SK-N-SH (cell line): ENCODE data around the gene NOTCH2. TPM values are rescaled to one million over a fixed set of nuclear protein-coding genes. Genes with fewer than 3 reads are reported as not detected.

ENCODE experiments used
- CTCF ChIA-PET: fragments of 300-600, 350-600 bp; formaldehyde crosslinking; extraction: SDS; loops from one replicate; lab custom pipeline; 2021; lab: Yijun Ruan, JAX
- POLR2A ChIA-PET: fragments of 350-600 bp; sonication (Branson Sonifier 250); formaldehyde crosslinking; extraction: SDS; loops from one replicate; lab custom pipeline; 2020; ENCODE audit warnings: antibody characterized with exemption, inconsistent platforms; lab: Yijun Ruan, JAX
- DNase-seq: peaks from one replicate; pipeline ENCODE4 v3.0.0; 2012
- H2AFZ ChIP-seq: fragments of 200-600 bp; sonication (generic); 2 replicates; pipeline ENCODE4 v1.8.1; 2016; ENCODE audit warnings: antibody characterized with exemption, mild to moderate bottlenecking, low read depth
- H3F3A ChIP-seq: fragments of 200-600 bp; sonication (generic); replicated peaks from 2 replicates; pipeline ENCODE3; 2016; ENCODE audit warnings: antibody characterized with exemption, mild to moderate bottlenecking; ENCODE audit not compliant: insufficient read depth
- H3K27ac ChIP-seq, 2 experiments: fragments of 200-500 bp in 1 of 2; fragments of 200-600 bp in 1 of 2; sonication (Bioruptor generic) in 1 of 2; sonication (generic), shearing (Covaris generic) in 1 of 2; 2 replicates each; pipeline versions ENCODE4 v1.5.1 to v1.6.1; 2014 to 2016; ENCODE audit warnings: low read depth in 2 of 2, inconsistent platforms in 1 of 2, low read length in 1 of 2, mild to moderate bottlenecking in 1 of 2, mixed read lengths in 1 of 2
- H3K27me3 ChIP-seq: fragments of 200-600 bp; sonication (generic), shearing (Covaris generic); 2 replicates; pipeline ENCODE4 v1.6.1; 2016; ENCODE audit warnings: mixed run types; ENCODE audit not compliant: insufficient read depth
- H3K36me3 ChIP-seq, 2 experiments: fragments of 200-500 bp in 1 of 2; fragments of 200-600 bp in 1 of 2; sonication (Bioruptor generic) in 1 of 2; sonication (generic) in 1 of 2; replicated peaks in 1 of 2; 2 replicates each; pipeline versions ENCODE3 to v1.5.1; 2014 to 2016; ENCODE audit warnings: low read length in 1 of 2, mild to moderate bottlenecking in 1 of 2; ENCODE audit not compliant: insufficient read depth in 2 of 2, control insufficient read depth in 1 of 2
- H3K4me1 ChIP-seq, 2 experiments: fragments of 200-500 bp in 1 of 2; fragments of 200-600 bp in 1 of 2; sonication (Bioruptor generic) in 1 of 2; sonication (generic), shearing (Covaris generic) in 1 of 2; 2 replicates each; pipeline versions ENCODE4 v1.5.1 to v1.6.1; 2014 to 2016; ENCODE audit warnings: low read depth in 1 of 2, low read length in 1 of 2, mixed run types in 1 of 2; ENCODE audit not compliant: insufficient read depth in 2 of 2, control insufficient read depth in 1 of 2
- H3K4me2 ChIP-seq: fragments of 200-600 bp; sonication (generic), shearing (Covaris generic); 2 replicates; pipeline ENCODE4 v1.6.1; 2017; ENCODE audit warnings: mixed run types
- H3K4me3 ChIP-seq, 2 experiments: fragments of 200-500 bp in 1 of 2; fragments of 200-600 bp in 1 of 2; sonication (Bioruptor generic) in 1 of 2; sonication (generic), shearing (Covaris generic) in 1 of 2; 2 replicates each; pipeline versions ENCODE4 v1.5.1 to v1.8.1; 2014 to 2016; ENCODE audit warnings: low read depth in 2 of 2, inconsistent platforms in 1 of 2, low read length in 1 of 2, mild to moderate bottlenecking in 1 of 2, mixed read lengths in 1 of 2, moderate library complexity in 1 of 2
- H3K79me2 ChIP-seq: fragments of 200-600 bp; sonication (generic); 2 replicates; pipeline ENCODE4 v1.8.1; 2017; ENCODE audit warnings: mild to moderate bottlenecking; ENCODE audit not compliant: insufficient read depth
- H3K9ac ChIP-seq: fragments of 200-600 bp; sonication (generic); 2 replicates; pipeline ENCODE4 v1.6.1; 2017; ENCODE audit warnings: mixed run types
- H3K9me2 ChIP-seq: fragments of 200-600 bp; sonication (generic); 2 replicates; pipeline ENCODE4 v1.6.1; 2017; ENCODE audit warnings: mixed run types
- H3K9me3 ChIP-seq: fragments of 200-600 bp; sonication (generic); 2 replicates; pipeline ENCODE4 v1.6.1; 2017; ENCODE audit warnings: mixed run types, mild to moderate bottlenecking, moderate library complexity
- H4K20me1 ChIP-seq: fragments of 200-600 bp; sonication (generic); 2 replicates; pipeline ENCODE4 v1.6.1; 2017; ENCODE audit warnings: mild to moderate bottlenecking, mixed run types; ENCODE audit not compliant: insufficient read depth
- EP300 ChIP-seq, 2 experiments: IDR thresholded peaks; 2 replicates each; pipeline versions ENCODE4 v1.4.0 to v1.6.1; 2012; ENCODE audit warnings: borderline replicate concordance in 1 of 2, low read depth in 1 of 2, low read length in 1 of 2
- EZH2phosphoT487 ChIP-seq: fragments of 200-600 bp; sonication (generic); IDR thresholded peaks from 2 replicates; pipeline ENCODE4 v1.6.1; 2017; ENCODE audit warnings: low read depth, mixed run types, mild to moderate bottlenecking, antibody characterized with exemption, moderate library complexity, borderline replicate concordance
- FOSL2 ChIP-seq: IDR thresholded peaks from 2 replicates; pipeline ENCODE4 v1.4.0; 2012; ENCODE audit warnings: low read depth, mild to moderate bottlenecking, moderate library complexity, borderline replicate concordance
- FOXJ3 ChIP-seq: sonication (generic); formaldehyde crosslinking; IDR thresholded peaks from 2 replicates; pipeline ENCODE4 v1.5.1; 2020; ENCODE audit warnings: mild to moderate bottlenecking, missing genetic modification reagents
- GABPA ChIP-seq: IDR thresholded peaks from 2 replicates; pipeline ENCODE4 v1.4.0; 2012; ENCODE audit warnings: low read depth, mild to moderate bottlenecking
- MXI1 ChIP-seq: IDR thresholded peaks from 2 replicates; pipeline ENCODE4 v1.6.1; 2012; ENCODE audit warnings: mild to moderate bottlenecking, low read depth, low read length, improper control_type of control experiment
- NRF1 ChIP-seq: IDR thresholded peaks from 2 replicates; pipeline ENCODE4 v1.6.1; 2012; ENCODE audit warnings: low read depth, mild to moderate bottlenecking, low read length
- RAD21 ChIP-seq: IDR thresholded peaks from 2 replicates; pipeline ENCODE4 v1.6.1; 2012; ENCODE audit warnings: mild to moderate bottlenecking, low read length
- RFX5 ChIP-seq: IDR thresholded peaks from 2 replicates; pipeline ENCODE4 v1.6.1; 2012; ENCODE audit warnings: mild to moderate bottlenecking, improper control_type of control experiment, low read length
- SIN3A ChIP-seq: IDR thresholded peaks from 2 replicates; pipeline ENCODE4 v1.6.1; 2012; ENCODE audit warnings: low read depth, mild to moderate bottlenecking, low read length, moderate library complexity, borderline replicate concordance
- TCF12 ChIP-seq: IDR thresholded peaks from 2 replicates; pipeline ENCODE4 v1.4.0; 2012
- TEAD4 ChIP-seq: IDR thresholded peaks from 2 replicates; pipeline ENCODE4 v1.4.0; 2012; ENCODE audit warnings: mild to moderate bottlenecking, borderline replicate concordance; ENCODE audit not compliant: insufficient read depth
- YY1 ChIP-seq: IDR thresholded peaks from 2 replicates; pipeline ENCODE4 v1.4.0; 2012; ENCODE audit warnings: low read depth, mild to moderate bottlenecking
- WGBS: methylation state at CpG from one replicate; pipeline ENCODE4 v1.1.6; 2017; ENCODE audit warnings: low lambda C conversion rate; 5-methylcytosine and 5-hydroxymethylcytosine counted together
- polyA plus RNA-seq, 3 experiments: library from polyadenylated mRNA; depleted of rRNA; stranded (reverse); fragments of >200 nt; gene quantifications; 2 replicates each; pipeline ENCODE4 v1.2.3, GENCODE V29; 2012
- TF ChIP-seq, protein P1 (sequence below): IDR thresholded peaks from 2 replicates; pipeline ENCODE4 v1.6.1; 2012; ENCODE audit warnings: mild to moderate bottlenecking, low read depth, low read length, moderate library complexity
- TF ChIP-seq, protein P2 (sequence below): IDR thresholded peaks from 2 replicates; pipeline ENCODE4 v1.4.0; 2012; ENCODE audit warnings: low read depth, borderline replicate concordance
- TF ChIP-seq, protein P3 (sequence below): IDR thresholded peaks from 2 replicates; pipeline ENCODE4; 2012
- TF ChIP-seq, protein P4 (sequence below): IDR thresholded peaks from 2 replicates; pipeline ENCODE4 v1.4.0; 2012; ENCODE audit warnings: low read depth

NOTCH2 gene
- polyA plus RNA-seq, 1 of the 3 experiments (the other 2 are of a cell fraction), result 23.0 TPM

DNA sequence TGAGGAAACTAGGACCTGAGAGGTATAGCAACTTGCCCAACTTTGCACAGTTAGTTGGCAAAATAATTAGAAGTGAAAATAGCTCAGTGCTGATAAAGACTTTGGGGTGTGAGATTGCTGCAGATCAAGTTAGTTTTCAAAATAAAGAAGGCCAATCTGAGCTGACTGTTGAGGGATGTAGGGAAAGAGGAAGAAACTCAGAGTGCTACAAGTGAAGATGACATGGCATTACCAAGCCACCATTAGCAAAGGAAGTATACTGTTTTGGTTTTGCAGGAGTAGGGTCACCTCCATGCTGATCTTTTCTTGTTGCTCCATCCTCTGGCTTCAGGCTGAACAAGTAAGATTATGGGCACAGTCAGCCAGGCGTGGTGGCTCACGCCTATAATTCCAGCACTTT is 94.5 kb downstream of the NOTCH2 start:
- no peaks in the 10 kb centered on the region for H3K27me3 ChIP-seq
- ChIA-PET POLR2A (no interaction called here), CTCF (interaction anchor here (1.6 kb wide), 1 partner anchor 26 kb away, joined by 7 read pairs; no protein-coding TSS in a partner anchor)
- H3K9me3 ChIP-seq, result no peaks in the 10 kb centered on the region
- no peaks in the 10 kb centered on the region for H3K9me2 ChIP-seq
- DNase-seq, result no peak
- peaks cover 4 to 32% of the 10 kb centered on the region in 2 experiments for H3K36me3 ChIP-seq
- peaks cover 81% of the 10 kb centered on the region for H3K79me2 ChIP-seq
- H3K4me1 ChIP-seq, result no peaks in the 10 kb centered on the region
- no peak overlapping the region for H3K27ac ChIP-seq
- TF ChIP-seq RFX5 (no peak), RAD21 (no peak), EZH2phosphoT487 (no peak)
- TF ChIP-seq, protein P1, sequence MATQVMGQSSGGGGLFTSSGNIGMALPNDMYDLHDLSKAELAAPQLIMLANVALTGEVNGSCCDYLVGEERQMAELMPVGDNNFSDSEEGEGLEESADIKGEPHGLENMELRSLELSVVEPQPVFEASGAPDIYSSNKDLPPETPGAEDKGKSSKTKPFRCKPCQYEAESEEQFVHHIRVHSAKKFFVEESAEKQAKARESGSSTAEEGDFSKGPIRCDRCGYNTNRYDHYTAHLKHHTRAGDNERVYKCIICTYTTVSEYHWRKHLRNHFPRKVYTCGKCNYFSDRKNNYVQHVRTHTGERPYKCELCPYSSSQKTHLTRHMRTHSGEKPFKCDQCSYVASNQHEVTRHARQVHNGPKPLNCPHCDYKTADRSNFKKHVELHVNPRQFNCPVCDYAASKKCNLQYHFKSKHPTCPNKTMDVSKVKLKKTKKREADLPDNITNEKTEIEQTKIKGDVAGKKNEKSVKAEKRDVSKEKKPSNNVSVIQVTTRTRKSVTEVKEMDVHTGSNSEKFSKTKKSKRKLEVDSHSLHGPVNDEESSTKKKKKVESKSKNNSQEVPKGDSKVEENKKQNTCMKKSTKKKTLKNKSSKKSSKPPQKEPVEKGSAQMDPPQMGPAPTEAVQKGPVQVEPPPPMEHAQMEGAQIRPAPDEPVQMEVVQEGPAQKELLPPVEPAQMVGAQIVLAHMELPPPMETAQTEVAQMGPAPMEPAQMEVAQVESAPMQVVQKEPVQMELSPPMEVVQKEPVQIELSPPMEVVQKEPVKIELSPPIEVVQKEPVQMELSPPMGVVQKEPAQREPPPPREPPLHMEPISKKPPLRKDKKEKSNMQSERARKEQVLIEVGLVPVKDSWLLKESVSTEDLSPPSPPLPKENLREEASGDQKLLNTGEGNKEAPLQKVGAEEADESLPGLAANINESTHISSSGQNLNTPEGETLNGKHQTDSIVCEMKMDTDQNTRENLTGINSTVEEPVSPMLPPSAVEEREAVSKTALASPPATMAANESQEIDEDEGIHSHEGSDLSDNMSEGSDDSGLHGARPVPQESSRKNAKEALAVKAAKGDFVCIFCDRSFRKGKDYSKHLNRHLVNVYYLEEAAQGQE, result no peak
- peaks cover 6% of the 10 kb centered on the region; the same call in 1 of the 2 replicates for H4K20me1 ChIP-seq
- H2AFZ ChIP-seq, result no peak overlapping the region
- no peak overlapping the region for H3K4me3 ChIP-seq
- no peak overlapping the region for H3K9ac ChIP-seq
- H3F3A ChIP-seq, result no peaks in the 10 kb centered on the region
- WGBS, result 90% methylated on average over 2 of the region's 2 CpGs
- H3K4me2 ChIP-seq, result no peak overlapping the region

DNA sequence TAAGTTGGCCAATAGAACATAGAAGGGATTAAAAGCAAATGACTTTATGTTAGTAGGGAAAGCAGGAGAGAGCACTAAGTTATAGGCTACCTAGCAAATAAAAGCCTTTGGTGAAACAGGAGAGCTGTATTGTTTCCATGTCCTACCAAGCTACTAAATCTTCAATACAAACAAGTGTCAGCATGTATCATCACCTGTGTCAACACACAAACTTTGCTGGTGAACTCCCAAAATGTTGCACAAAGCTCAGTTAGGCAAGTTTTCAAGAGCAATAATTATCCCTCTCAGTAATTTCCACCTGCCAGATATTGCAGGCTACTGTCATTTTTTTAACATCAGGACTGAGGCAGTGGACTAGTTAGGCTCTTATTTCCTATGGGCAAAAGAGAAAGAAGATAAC is 95.4 kb downstream of the NOTCH2 start:
- no peak overlapping the region for H3K4me3 ChIP-seq
- no peak overlapping the region for H3K4me2 ChIP-seq
- POLR2A ChIA-PET, result no interaction called here
- DNase-seq, result no peak
- H3K27me3 ChIP-seq, result no peaks in the 10 kb centered on the region
- H2AFZ ChIP-seq, result no peak overlapping the region
- CTCF ChIA-PET, result interaction anchor here (1.6 to 1.7 kb wide), 2 partner anchors 10 to 25 kb away, joined by 3 to 7 read pairs; no protein-coding TSS in a partner anchor
- no peak overlapping the region for H3K9ac ChIP-seq
- no peaks in the 10 kb centered on the region for H3F3A ChIP-seq
- H3K36me3 ChIP-seq, result peaks cover 9 to 34% of the 10 kb centered on the region in 2 experiments
- no peaks in the 10 kb centered on the region for H3K9me2 ChIP-seq
- H3K9me3 ChIP-seq, result no peaks in the 10 kb centered on the region
- H3K79me2 ChIP-seq, result peaks cover 74% of the 10 kb centered on the region
- H4K20me1 ChIP-seq, result peaks cover 6% of the 10 kb centered on the region; the same call in 1 of the 2 replicates
- no peaks in the 10 kb centered on the region for H3K4me1 ChIP-seq
- no peak overlapping the region for H3K27ac ChIP-seq
- TF ChIP-seq RAD21 (no peak), RFX5 (no peak), YY1 (no peak), NRF1 (no peak), FOSL2 (no peak), GABPA (no peak), SIN3A (no peak), TCF12 (no peak), MXI1 (no peak), FOXJ3 (no peak), TEAD4 (no peak), EP300 (IDR thresholded peaks at IDR 0.05; ENCODE audit: borderline replicate concordance in 1 of 2, low read depth in 1 of 2, low read length in 1 of 2) (no peak)
- TF ChIP-seq, protein P2, sequence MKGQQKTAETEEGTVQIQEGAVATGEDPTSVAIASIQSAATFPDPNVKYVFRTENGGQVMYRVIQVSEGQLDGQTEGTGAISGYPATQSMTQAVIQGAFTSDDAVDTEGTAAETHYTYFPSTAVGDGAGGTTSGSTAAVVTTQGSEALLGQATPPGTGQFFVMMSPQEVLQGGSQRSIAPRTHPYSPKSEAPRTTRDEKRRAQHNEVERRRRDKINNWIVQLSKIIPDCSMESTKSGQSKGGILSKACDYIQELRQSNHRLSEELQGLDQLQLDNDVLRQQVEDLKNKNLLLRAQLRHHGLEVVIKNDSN, result no peak
- TF ChIP-seq, protein P3, sequence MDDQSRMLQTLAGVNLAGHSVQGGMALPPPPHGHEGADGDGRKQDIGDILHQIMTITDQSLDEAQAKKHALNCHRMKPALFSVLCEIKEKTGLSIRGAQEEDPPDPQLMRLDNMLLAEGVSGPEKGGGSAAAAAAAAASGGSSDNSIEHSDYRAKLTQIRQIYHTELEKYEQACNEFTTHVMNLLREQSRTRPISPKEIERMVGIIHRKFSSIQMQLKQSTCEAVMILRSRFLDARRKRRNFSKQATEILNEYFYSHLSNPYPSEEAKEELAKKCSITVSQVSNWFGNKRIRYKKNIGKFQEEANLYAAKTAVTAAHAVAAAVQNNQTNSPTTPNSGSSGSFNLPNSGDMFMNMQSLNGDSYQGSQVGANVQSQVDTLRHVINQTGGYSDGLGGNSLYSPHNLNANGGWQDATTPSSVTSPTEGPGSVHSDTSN, result no peak
- TF ChIP-seq, protein P4, sequence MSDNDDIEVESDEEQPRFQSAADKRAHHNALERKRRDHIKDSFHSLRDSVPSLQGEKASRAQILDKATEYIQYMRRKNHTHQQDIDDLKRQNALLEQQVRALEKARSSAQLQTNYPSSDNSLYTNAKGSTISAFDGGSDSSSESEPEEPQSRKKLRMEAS, result no peak
- TF ChIP-seq, protein P1, result no peak
